ENCODE measurements around the gene SLC35C1. TPM values are rescaled to one million over a fixed set of nuclear protein-coding genes. Genes with fewer than 3 reads are reported as not detected.
"Not testable (repeated sequence)": the region's sequence is repeated elsewhere in the genome, so short reads cannot be mapped to it uniquely, and the experiment has no call there.

Gene SLC35C1
- total RNA-seq, 1 donor from 2014 or later = 6.7 TPM

DNA sequence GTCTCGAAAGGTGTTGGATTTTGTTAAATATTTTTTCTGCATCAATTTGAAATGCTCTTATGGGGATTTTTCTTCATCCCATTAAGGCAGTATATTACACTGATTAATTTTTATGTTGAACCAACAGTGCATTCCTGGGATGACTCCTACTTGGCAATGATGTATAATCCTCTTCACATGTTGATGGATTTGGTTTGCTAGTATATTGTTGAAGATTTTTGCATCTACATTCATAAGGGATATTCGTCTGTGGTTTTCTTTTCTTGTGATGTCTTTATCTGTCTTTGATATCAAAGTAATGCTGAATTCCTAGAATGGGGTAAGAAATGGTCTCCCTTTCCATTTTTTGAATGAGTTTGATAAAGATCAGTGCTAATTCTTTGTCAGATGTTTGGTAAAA is 18.7 kb upstream of the SLC35C1 start:
- no peak for DNase-seq (ENCODE audit: low read depth, low spot score)

GRCh38 chr11:45788887-45789286 is 16.1 kb upstream of the SLC35C1 start:
- DNase-seq (ENCODE audit: low read depth, low spot score) = no peak

- no peak for DNase-seq (ENCODE audit: low read depth, low spot score)
These were observed 13.4 kb upstream of the SLC35C1 start for GRCh38 chr11:45791524-45791923.

DNA sequence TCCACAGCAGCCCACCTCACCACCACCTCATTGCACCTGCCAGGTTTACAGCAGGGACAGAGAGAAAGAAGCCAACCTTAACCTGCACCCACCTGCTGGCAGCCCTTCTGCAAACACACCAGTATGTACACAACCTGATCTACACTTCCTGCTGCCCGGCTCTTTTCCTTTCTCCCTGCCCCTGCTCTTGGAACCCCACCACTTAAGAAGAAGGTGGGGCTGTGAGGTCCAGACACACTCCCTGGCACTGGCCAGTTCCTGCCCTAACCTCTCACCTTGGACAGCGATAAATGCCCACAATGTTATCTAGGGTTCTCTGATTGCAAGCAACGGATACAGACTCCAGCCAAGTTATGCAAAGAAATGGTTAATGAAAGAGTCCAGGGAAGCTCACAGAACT is 10.8 kb upstream of the SLC35C1 start:
- DNase-seq (ENCODE audit: low read depth, low spot score) = no peak

- no peak for DNase-seq (ENCODE audit: low read depth, low spot score)
These were observed 9.6 kb upstream of the SLC35C1 start for GRCh38 chr11:45795379-45795778.

- DNase-seq (ENCODE audit: low read depth, low spot score) = no peak
These were observed 8.5 kb upstream of the SLC35C1 start for GRCh38 chr11:45796461-45796861.

GRCh38 chr11:45798793-45799441 is 6.0 kb upstream of the SLC35C1 start:
- DNase-seq (ENCODE audit: low read depth, low spot score) = no peak

GRCh38 chr11:45799562-45799961 is 5.4 kb upstream of the SLC35C1 start:
- no peak for DNase-seq (ENCODE audit: low read depth, low spot score)

- DNase-seq (ENCODE audit: low read depth, low spot score) = no peak
These were observed 4.7 kb upstream of the SLC35C1 start for GRCh38 chr11:45800261-45800660.

DNA sequence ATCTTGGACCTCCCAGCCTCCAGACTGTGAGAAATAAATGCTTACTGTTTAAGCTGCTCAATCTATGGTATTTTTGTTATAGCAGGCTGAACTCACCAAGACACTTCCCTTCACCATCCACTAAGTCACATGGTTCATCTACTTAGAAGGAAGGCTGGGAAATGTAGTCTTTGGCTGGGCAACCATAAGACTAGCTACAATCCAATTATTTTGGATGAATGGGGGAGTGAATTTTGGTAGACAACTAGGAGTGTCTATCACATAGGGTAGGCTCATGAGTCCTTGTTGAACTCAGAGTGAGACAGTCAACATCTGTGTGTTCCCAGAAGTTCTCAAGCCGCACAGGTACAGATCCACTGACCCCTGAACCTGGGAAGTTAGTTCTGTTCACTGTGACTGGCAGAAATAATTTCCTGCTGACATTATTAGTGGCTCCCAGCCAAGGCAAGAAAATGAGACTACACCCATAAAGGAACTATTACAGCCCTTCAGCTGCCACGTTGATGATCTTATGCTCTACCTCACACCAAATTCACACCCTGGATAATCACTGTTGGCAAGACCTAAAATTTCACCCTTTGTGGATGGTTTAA is 3.1 kb upstream of the SLC35C1 start:
- DNase-seq (ENCODE audit: low read depth, low spot score) = no peak

- no peak for DNase-seq (ENCODE audit: low read depth, low spot score)
These were observed 2.2 kb upstream of the SLC35C1 start for GRCh38 chr11:45802531-45803317.

DNA sequence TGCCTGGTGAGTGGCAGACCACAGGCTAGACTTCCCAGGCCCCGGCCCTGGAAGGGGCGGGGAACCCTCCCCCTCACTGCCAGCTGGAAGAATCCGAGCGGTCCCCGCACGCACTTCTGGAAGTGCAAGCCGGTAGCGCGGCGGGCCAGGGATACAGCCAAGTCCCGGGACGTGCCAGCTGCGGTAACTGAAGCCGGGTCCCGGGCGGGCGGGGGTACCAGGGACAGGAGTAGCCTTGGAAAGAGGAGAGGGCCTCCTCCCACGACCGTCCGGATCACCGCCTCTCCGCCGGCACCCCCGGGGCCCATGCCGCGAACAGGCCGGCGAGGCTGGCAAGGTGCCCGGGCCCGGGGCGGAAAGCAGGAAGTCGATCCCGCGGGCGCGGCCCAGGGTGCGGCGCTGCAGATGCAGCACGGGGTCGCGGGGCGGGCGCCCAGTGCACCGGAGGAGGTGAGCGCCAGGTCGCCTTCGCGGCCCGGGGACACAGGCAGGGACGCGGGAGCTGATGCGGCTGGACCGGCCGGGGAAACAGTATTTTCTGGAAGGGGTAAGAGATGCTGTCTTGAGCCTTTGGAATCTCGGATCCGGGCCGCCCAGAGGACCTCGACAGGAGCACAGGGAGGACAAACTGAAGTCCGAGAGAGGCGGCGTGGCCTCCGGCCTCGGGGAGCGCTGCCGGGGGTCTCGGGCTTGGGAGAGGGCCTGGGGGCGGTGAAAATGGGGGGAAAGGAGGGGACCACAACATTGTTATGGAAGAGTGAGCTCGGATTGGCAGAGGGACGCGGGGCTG is 783 bp upstream of the SLC35C1 start:
- no peak for DNase-seq (ENCODE audit: low read depth, low spot score)

- DNase-seq (ENCODE audit: low read depth, low spot score) = peak; percentile 24
These were observed 539 bp downstream of the SLC35C1 start for GRCh38 chr11:45805305-45806071.

GRCh38 chr11:45806072-45806933 is 1.4 kb downstream of the SLC35C1 start:
- DNase-seq (ENCODE audit: low read depth, low spot score) = no peak

DNA sequence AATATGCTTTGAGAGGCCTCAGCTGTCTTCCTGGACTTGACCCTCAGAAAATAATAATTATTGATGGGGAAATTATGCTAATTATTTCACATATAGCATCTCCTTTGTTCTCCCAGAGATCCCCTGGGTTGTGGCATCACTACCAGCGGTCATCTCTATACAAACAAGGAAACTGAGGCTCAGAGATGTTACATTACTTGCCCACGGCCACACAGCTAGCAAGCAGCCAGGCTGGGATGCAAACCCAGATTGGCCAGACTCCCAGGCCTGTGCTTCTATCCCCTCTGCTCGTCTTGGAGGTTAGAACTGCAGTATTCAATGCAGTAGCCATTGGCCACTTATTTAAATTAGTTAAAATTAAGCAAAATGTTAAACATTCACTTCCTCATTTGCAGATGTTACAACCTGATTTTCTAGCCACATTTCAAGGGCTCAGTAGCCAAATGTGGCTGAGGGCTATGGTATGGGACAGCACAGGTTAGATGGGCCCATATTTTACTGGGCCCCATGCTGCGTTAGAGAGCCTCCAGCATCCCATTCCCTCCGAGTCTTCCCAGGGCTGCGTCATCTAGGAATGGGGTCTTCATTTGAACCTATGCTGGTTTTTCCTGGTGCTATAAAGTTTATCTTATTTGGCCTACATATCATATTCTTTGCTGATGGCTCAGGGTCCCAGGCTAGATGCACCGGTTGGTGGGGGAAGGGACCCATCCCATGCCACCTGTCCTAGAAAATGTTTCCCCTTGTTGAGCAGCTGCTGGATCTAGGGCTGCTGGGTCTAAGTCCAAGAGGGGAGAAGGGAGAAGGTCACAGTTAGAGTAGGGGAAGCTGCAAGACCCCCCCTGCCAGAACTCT is 2.2 kb downstream of the SLC35C1 start:
- no peak for DNase-seq (ENCODE audit: low read depth, low spot score)

DNA sequence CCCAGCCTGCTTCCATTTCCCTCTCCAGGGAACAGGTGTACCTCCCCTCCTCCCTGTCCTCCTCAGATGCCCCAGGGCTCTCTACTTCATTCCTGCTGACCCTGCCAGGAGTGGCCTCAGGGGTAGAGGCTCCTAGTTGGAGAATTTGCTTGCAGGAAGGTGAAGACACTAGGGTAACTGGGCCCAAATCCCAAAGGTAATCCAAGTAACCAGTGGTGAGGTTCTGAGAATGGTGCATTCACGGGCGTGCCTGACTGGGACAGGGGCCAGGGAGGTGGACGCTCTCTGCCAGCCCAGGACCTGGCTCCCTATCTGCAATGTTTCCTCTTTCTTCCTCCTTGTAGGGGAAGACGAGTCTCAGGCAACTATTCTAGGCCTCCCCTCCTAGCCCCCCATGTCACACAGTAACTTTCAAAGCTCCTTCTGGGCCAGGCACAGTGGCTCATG is 2.9 kb downstream of the SLC35C1 start:
- DNase-seq (ENCODE audit: low read depth, low spot score) = no peak

DNA sequence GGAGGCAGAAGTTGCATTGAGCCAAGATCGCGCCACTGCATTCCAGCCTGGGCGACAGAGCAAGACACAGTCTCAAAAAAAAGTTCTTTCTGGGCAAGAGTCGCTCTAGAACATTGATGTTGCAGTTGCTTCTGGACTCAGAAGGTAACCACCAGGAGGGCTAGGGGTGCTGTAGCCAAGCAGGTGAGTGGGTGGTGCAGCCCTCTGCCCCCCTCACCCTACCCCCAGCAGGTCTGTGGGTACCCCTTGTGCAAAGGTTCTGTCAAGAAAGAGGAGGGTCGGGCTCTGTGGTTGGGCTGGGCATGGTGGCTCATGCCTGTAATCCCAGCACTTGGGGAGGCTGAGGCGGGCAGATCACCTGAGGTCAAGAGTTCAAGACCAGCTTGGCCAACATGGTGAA is 3.5 kb downstream of the SLC35C1 start:
- not testable (repeated sequence) for DNase-seq (ENCODE audit: low read depth, low spot score)

DNA sequence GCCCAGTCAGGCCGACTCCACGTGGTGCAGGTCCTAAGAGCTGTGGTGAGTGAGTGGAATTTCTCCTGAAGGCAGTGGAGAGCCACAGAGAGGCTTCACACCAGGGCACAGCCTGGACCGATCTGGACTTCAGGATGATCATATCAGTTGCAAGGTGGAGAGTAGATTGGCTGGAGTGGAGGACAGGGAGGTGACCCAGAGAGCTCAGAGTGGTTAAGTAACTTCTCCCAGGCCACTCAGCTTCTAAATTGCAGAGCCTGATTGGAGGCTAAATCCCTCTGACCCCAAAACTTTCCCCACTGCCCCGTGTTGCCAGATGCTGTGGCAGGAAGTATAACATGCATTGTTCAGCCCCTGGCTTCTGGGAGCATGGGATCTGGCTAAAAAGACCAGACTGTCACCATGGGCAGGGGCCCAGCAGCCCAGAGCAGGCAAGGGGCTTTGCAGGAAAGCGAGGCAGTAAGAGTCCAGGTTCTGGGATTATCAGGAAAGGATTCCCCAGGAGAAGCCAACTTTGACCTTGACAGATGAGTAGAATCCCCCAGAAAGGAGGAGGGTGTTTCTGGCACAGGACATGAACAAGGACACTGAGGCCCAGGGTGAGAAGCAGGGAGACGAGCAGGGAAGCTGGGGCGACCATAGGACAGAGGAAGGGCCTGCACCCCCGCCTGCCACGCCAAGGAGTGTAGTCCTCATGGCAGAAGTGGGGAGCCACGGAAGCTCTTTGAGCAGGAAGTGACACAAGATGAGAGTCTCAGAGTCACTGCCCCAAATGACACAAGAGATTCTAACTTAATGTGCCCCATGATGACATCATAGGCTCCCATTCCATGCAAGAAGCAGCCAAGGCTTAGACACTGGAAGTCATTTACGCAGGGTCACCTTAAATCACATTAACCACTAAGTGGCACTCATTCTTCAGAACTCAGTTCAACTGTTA is 4.8 kb downstream of the SLC35C1 start:
- no peak for DNase-seq (ENCODE audit: low read depth, low spot score)

Measured in pulmonary artery endothelial cell (primary cell).